Measurements from ENCODE around the gene ITPR2. TPM values are rescaled to one million over a fixed set of nuclear protein-coding genes. Genes with fewer than 3 reads are reported as not detected.
"Not testable (repeated sequence)": the region's sequence is repeated elsewhere in the genome, so short reads cannot be mapped to it uniquely, and the experiment has no call there.

The ITPR2 gene
- total RNA-seq, 1 donor from 2014 or later, result 77.9 TPM

GRCh38 chr12:26777236-26777635, 55.8 kb downstream of the ITPR2 start:
- Mint-ChIP-seq H3K27ac (ENCODE audit: unreplicated experiment) (no peak overlapping the region), H3K27me3 (ENCODE audit: unreplicated experiment) (peaks cover 4% of the 10 kb centered on the region), H3K4me1 (ENCODE audit: low read depth, unreplicated experiment) (no peaks in the 10 kb centered on the region), H3K9me3 (ENCODE audit: unreplicated experiment) (no peaks in the 10 kb centered on the region), H3K4me3 (ENCODE audit: unreplicated experiment) (no peak overlapping the region), H3K36me3 (ENCODE audit: unreplicated experiment) (peaks cover 52% of the 10 kb centered on the region)
- no peak for DNase-seq
- TF ChIP-seq CTCF (IDR thresholded peaks at IDR 0.05; ENCODE audit: partially characterized antibody, unreplicated experiment), result no peak

GRCh38 chr12:26775991-26776390, 57.0 kb downstream of the ITPR2 start:
- H3K4me3 Mint-ChIP-seq (ENCODE audit: unreplicated experiment); H3K9me3 Mint-ChIP-seq (ENCODE audit: unreplicated experiment); H3K27ac Mint-ChIP-seq (ENCODE audit: unreplicated experiment); DNase-seq; H3K4me1 Mint-ChIP-seq (ENCODE audit: low read depth, unreplicated experiment); H3K27me3 Mint-ChIP-seq (ENCODE audit: unreplicated experiment): not testable (repeated sequence)
- H3K36me3 Mint-ChIP-seq (ENCODE audit: unreplicated experiment), result peaks cover 46% of the 10 kb centered on the region

GRCh38 chr12:26773313-26774104, 59.5 kb downstream of the ITPR2 start:
- Mint-ChIP-seq H3K4me3 (ENCODE audit: unreplicated experiment) (no peak overlapping the region), H3K9me3 (ENCODE audit: unreplicated experiment) (no peaks in the 10 kb centered on the region), H3K36me3 (ENCODE audit: unreplicated experiment) (peaks cover 29% of the 10 kb centered on the region), H3K27me3 (ENCODE audit: unreplicated experiment) (peaks cover 6% of the 10 kb centered on the region), H3K4me1 (ENCODE audit: low read depth, unreplicated experiment) (no peaks in the 10 kb centered on the region), H3K27ac (ENCODE audit: unreplicated experiment) (no peak overlapping the region)
- DNase-seq, result no peak
- TF ChIP-seq CTCF (IDR thresholded peaks at IDR 0.05; ENCODE audit: partially characterized antibody, unreplicated experiment), result no peak

- TF ChIP-seq CTCF (IDR thresholded peaks at IDR 0.05; ENCODE audit: partially characterized antibody, unreplicated experiment), result no peak
- peaks cover 6% of the 10 kb centered on the region for H3K27me3 Mint-ChIP-seq (ENCODE audit: unreplicated experiment)
- no peaks in the 10 kb centered on the region for H3K9me3 Mint-ChIP-seq (ENCODE audit: unreplicated experiment)
- H3K27ac Mint-ChIP-seq (ENCODE audit: unreplicated experiment), result no peak overlapping the region
- DNase-seq, result no peak
- H3K4me1 Mint-ChIP-seq (ENCODE audit: low read depth, unreplicated experiment), result no peaks in the 10 kb centered on the region
- H3K36me3 Mint-ChIP-seq (ENCODE audit: unreplicated experiment), result peaks cover 19% of the 10 kb centered on the region
- H3K4me3 Mint-ChIP-seq (ENCODE audit: unreplicated experiment), result no peak overlapping the region
Observed at GRCh38 chr12:26771861-26772260, 61.1 kb downstream of the ITPR2 start.

GRCh38 chr12:26770239-26771070, 62.5 kb downstream of the ITPR2 start:
- H3K4me1 Mint-ChIP-seq (ENCODE audit: low read depth, unreplicated experiment), result no peaks in the 10 kb centered on the region
- TF ChIP-seq CTCF (IDR thresholded peaks at IDR 0.05; ENCODE audit: partially characterized antibody, unreplicated experiment), result no peak
- peaks cover 7% of the 10 kb centered on the region for H3K36me3 Mint-ChIP-seq (ENCODE audit: unreplicated experiment)

More at GRCh38 chr12:26770239-26771070, 62.5 kb downstream of the ITPR2 start:
- peaks cover 6% of the 10 kb centered on the region for H3K27me3 Mint-ChIP-seq (ENCODE audit: unreplicated experiment)
- no peak overlapping the region for H3K27ac Mint-ChIP-seq (ENCODE audit: unreplicated experiment)
- H3K4me3 Mint-ChIP-seq (ENCODE audit: unreplicated experiment), result no peak overlapping the region
- no peaks in the 10 kb centered on the region for H3K9me3 Mint-ChIP-seq (ENCODE audit: unreplicated experiment)
- DNase-seq, result no peak

All from glutamatergic neuron (in vitro differentiated cells).